IPS DF 6.9 (cell line): ENCODE data around the gene CDH16.
"Not testable (repeated sequence)": the region's sequence is repeated elsewhere in the genome, so short reads cannot be mapped to it uniquely, and the experiment has no call there.

Experiments used
- DNase-seq: peaks from one replicate; pipeline ENCODE4 v3.0.0-alpha.2; 2013; ENCODE audit warnings: low read depth, low spot score
- H3K27ac ChIP-seq: one replicate; pipeline ENCODE4 v1.5.1; 2013; ENCODE audit warnings: low read length, control low read depth
- H3K27me3 ChIP-seq: 2 replicates; pipeline ENCODE4 v1.6.1; 2013; ENCODE audit warnings: mild to moderate bottlenecking, low read length; ENCODE audit not compliant: control insufficient read depth, insufficient read depth
- H3K36me3 ChIP-seq: 2 replicates; pipeline ENCODE4 v1.6.1; 2013; ENCODE audit warnings: low read length; ENCODE audit not compliant: control insufficient read depth, insufficient read depth
- H3K4me1 ChIP-seq: 2 replicates; pipeline ENCODE4 v1.6.1; 2013; ENCODE audit warnings: low read length; ENCODE audit not compliant: control insufficient read depth, insufficient read depth
- H3K4me3 ChIP-seq: 2 replicates; pipeline ENCODE4 v1.5.1; 2013; ENCODE audit warnings: mild to moderate bottlenecking, low read length
- H3K9me3 ChIP-seq: 2 replicates; pipeline ENCODE4 v1.6.1; 2013; ENCODE audit warnings: low read length, inconsistent platforms; ENCODE audit not compliant: control insufficient read depth, insufficient read depth
- WGBS: extraction: QIAGEN DNeasy Blood & Tissue Kit; methylation state at CpG from one replicate; pipeline ENCODE4 v1.1.7; 2013; ENCODE audit warnings: mixed read lengths, missing lambda C conversion rate; ENCODE audit not compliant: insufficient read length, insufficient coverage; 5-methylcytosine and 5-hydroxymethylcytosine counted together

CDH16 gene

GRCh38 chr16:66936889-66937554 is 18.3 kb upstream of the CDH16 start:
- 0 out of 2 replicates have a peak, but pooled peaks cover 2% of the 10 kb centered on the region for H3K4me1 ChIP-seq
- no peak overlapping the region for H3K27ac ChIP-seq
- H3K9me3 ChIP-seq: no peaks in the 10 kb centered on the region
- no peaks in the 10 kb centered on the region for H3K27me3 ChIP-seq
- H3K4me3 ChIP-seq: no peak overlapping the region
- DNase-seq: no peak
- WGBS: no CpG with 5 or more reads among the region's 4 CpGs
- H3K36me3 ChIP-seq: peaks cover 8% of the 10 kb centered on the region

DNA sequence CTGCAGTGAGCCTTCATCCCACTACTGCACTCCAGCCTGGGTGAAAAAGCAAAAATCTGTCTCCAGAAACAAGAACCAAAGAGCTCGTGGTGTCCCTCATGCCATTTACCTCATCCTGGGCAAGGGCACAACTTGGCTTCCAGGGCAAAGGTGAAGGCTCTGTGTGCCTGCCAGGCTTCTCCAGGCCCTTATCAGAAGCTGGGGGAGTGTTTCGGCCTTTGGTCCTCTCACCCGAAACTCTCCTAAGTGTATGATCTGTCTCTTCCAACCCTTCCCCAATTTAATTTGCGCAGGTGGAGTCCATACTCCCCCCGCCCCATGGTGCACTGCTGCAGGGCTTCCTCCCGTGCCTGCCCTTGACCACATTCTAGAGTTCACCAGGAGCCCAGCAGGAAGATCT is 17.8 kb upstream of the CDH16 start:
- Histone ChIP-seq H3K36me3 (peaks cover 5% of the 10 kb centered on the region), H3K4me3 (no peak overlapping the region), H3K4me1 (0 out of 2 replicates have a peak, but pooled peaks cover 2% of the 10 kb centered on the region), H3K27ac (no peak overlapping the region), H3K27me3 (no peaks in the 10 kb centered on the region), H3K9me3 (no peaks in the 10 kb centered on the region)
- DNase-seq: no peak
- no CpG with 5 or more reads among the region's 6 CpGs for WGBS

DNA sequence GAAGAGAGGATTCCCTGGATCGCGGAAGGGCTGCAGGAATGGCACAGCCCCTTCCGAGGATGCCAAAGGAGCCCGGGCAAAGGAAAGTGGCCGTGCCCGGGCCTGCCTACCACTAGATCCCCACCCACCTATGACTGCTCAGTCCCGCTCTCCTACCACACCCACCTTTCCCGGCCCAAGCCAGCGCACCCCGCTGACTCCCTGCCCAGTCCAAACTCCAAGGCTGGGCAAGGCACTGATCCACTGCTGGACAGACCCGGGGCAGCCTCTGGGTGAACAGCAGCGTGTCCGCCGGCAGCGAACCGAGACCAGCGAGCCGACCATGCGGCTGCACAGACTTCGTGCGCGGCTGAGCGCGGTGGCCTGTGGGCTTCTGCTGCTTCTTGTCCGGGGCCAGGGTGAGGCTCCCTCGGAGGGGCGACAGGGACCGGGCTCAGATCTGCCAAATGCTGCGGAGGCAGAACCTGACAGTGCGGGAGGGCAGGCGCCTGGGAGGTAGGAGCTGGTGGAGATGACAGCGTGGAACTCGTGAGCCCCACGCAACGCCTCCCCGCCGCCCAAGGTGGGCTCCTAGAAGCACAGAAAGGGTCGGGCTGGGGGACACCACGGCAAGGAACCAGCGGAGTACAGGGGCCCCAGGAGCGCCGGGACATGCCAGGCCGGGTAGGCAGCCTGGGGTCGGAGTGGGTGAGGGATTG is 16.8 kb upstream of the CDH16 start, which contains the start of gene CES2:
Gene CES2, plus strand, starts transcription at position 203 of the 698 bp plus-strand sequence. Its CDS starts 120 bp downstream, at position 323.
- Histone ChIP-seq H3K27ac (no peak within 1 kb of the TSS), H3K4me1 (0 out of 2 replicates have a peak, but pooled peaks cover 2% of the 10 kb centered on the region), H3K36me3 (no peaks in the 10 kb centered on the region), H3K9me3 (no peaks in the 10 kb centered on the region), H3K27me3 (no peaks in the 10 kb centered on the region), H3K4me3 (peak within 1 kb of the TSS; percentile 76; the same call in 1 of the 2 replicates)
- no peak for DNase-seq
- no CpG with 5 or more reads among the region's 44 CpGs for WGBS

- H3K4me3 ChIP-seq: peak overlapping the region; percentile 76; the same call in 1 of the 2 replicates
- not testable (repeated sequence) for H3K27me3 ChIP-seq, DNase-seq, H3K36me3 ChIP-seq, H3K4me1 ChIP-seq, H3K9me3 ChIP-seq, H3K27ac ChIP-seq
- WGBS: no CpG with 5 or more reads among the region's 24 CpGs
Measured at GRCh38 chr16:66934839-66935313, 16.2 kb upstream of the CDH16 start.

- Histone ChIP-seq H3K36me3 (no peaks in the 10 kb centered on the region), H3K4me1 (0 out of 2 replicates have a peak, but pooled peaks cover 2% of the 10 kb centered on the region), H3K27me3 (no peaks in the 10 kb centered on the region), H3K27ac (no peak within 1 kb of the TSS), H3K9me3 (no peaks in the 10 kb centered on the region), H3K4me3 (peak within 1 kb of the TSS; percentile 76; the same call in 1 of the 2 replicates)
- no CpG with 5 or more reads among the region's 76 CpGs for WGBS
- no peak for DNase-seq
Measured at GRCh38 chr16:66934138-66934838, 15.6 kb upstream of the CDH16 start, which contains the start of gene CIAO2B. CIAO2B (minus strand) TSS chr16:66934402; CDS start chr16:66934364, 38 bp downstream.

GRCh38 chr16:66933776-66934137 is 15.1 kb upstream of the CDH16 start:
- Histone ChIP-seq H3K36me3 (no peaks in the 10 kb centered on the region), H3K4me1 (0 out of 2 replicates have a peak, but pooled peaks cover 2% of the 10 kb centered on the region), H3K4me3 (peak overlapping the region; percentile 76; the same call in 1 of the 2 replicates), H3K27ac (no peak overlapping the region), H3K9me3 (no peaks in the 10 kb centered on the region), H3K27me3 (no peaks in the 10 kb centered on the region)
- no CpG with 5 or more reads among the region's 12 CpGs for WGBS
- DNase-seq: no peak

DNA sequence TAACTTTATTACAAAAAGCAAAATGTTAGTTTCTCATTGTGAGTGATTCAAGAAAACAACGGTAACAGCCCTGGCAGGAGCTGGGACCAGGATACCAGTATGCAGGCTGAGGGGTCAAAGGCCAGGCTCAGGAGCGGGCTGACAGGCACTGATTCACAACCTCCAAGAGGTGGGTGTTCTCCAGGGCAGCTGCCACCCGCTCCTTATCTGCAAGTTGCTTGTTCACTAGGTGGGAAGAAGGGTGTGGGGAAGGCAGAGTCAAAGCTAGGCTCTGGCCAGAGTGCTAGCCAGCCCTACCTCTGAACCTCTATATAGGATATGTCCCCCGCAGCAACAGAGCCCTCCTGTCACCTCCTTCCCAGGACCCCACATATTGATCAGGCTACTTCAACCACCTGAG is 13.4 kb upstream of the CDH16 start:
- no peaks in the 10 kb centered on the region for H3K9me3 ChIP-seq
- no peaks in the 10 kb centered on the region for H3K27me3 ChIP-seq
- no CpG with 5 or more reads among the region's 4 CpGs for WGBS
- H3K27ac ChIP-seq: no peak overlapping the region
- H3K4me1 ChIP-seq: 0 out of 2 replicates have a peak, but pooled peaks cover 2% of the 10 kb centered on the region
- DNase-seq: no peak
- no peak overlapping the region for H3K4me3 ChIP-seq
- no peaks in the 10 kb centered on the region for H3K36me3 ChIP-seq

DNA sequence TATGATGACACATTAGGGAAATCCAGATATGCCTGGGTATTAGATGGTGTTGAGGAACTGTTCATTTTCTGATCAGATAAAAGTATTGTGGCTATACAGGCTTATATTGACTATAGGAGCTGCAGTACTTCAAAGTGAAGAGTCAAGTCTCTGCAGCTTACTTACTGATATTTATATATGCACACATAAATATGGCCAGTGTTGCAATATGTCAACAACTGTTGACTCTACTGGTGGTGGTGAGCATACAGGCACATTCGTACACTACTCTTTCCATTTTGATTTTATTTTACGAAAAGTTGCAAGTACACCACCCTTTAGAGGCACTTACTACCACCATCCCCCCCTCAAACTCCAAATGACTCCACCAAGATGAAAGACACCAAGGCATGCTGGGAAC is 13.0 kb upstream of the CDH16 start:
- no peaks in the 10 kb centered on the region for H3K36me3 ChIP-seq

DNA sequence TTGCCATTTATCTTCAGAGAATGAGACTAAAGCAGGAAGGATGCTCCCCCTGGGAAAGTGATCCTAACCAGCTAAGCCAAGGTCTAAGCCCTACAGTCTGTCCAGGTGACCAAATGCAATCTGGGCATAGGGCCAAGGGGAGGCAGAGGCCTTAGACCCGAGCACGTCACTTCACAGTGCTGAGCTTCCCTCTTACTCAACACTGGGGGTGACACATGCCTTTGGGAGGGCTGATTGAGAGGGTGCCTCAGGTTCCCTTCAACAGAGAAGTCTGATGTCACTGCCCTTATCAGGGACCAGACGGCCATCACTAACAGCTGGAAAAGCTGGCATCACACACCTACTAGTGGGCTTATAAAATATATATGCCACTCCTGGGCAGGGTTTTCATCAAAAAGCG is 11.5 kb upstream of the CDH16 start:
- no CpG with 5 or more reads among the region's 4 CpGs for WGBS
- no peak overlapping the region for H3K27ac ChIP-seq
- no peak for DNase-seq
- no peaks in the 10 kb centered on the region for H3K36me3 ChIP-seq
- peaks cover 11% of the 10 kb centered on the region for H3K27me3 ChIP-seq
- no peaks in the 10 kb centered on the region for H3K9me3 ChIP-seq
- H3K4me1 ChIP-seq: 0 out of 2 replicates have a peak, but pooled peaks cover 2% of the 10 kb centered on the region
- no peak overlapping the region for H3K4me3 ChIP-seq

More for the DNA sequence above, 13.0 kb upstream of the CDH16 start:
- Histone ChIP-seq H3K9me3 (no peaks in the 10 kb centered on the region), H3K4me1 (0 out of 2 replicates have a peak, but pooled peaks cover 2% of the 10 kb centered on the region), H3K27me3 (no peaks in the 10 kb centered on the region; the same call in 1 of the 2 replicates), H3K27ac (no peak overlapping the region), H3K4me3 (no peak overlapping the region)
- no CpG with 5 or more reads among the region's 2 CpGs for WGBS
- no peak for DNase-seq
